CD4-positive, alpha-beta T cell (primary cell): Measurements from ENCODE around the gene ELL3. TPM values are rescaled to one million over a fixed set of nuclear protein-coding genes. Genes with fewer than 3 reads are reported as not detected.

ENCODE experiments used
- ATAC-seq: fragments of 200-7000 bp; cut with Tn5 transposase; one replicate; pipeline ENCODE4 v1.10.0; 2022; ENCODE audit warnings: mild to moderate bottlenecking; ENCODE audit not compliant: poor library complexity
- CTCF ChIA-PET: fragments of 350-600 bp; sonication (Branson Sonifier 250); formaldehyde crosslinking; loops from one replicate; lab custom pipeline; 2021; ENCODE audit warnings: antibody characterized with exemption, inconsistent platforms; lab: Charles Lee
- POLR2A ChIA-PET: fragments of 350-600 bp; sonication (Branson Sonifier 250); formaldehyde crosslinking; loops from one replicate; lab custom pipeline; 2021; ENCODE audit warnings: antibody characterized with exemption, inconsistent platforms; lab: Charles Lee
- DNase-seq, 14 experiments: peaks; one replicate each; pipeline ENCODE4 v3.0.0-alpha.2; 2013 to 2020; ENCODE audit warnings: mixed read lengths in 2 of 14
- H3K27ac ChIP-seq, 2 donors: one replicate each; pipeline versions ENCODE4 v1.5.1 to v1.7.0; 2013; ENCODE audit warnings: low read length in 2 of 2, low read depth in 1 of 2, mild to moderate bottlenecking in 1 of 2
- H3K27me3 ChIP-seq, 2 experiments: 1 replicate in 1 of 2; 2 replicates in 1 of 2; pipeline versions ENCODE4 v1.6.1 to v1.7.0; 2013; ENCODE audit warnings: low read length in 2 of 2, control low read depth in 1 of 2, mild to moderate bottlenecking in 1 of 2, moderate library complexity in 1 of 2; ENCODE audit not compliant: insufficient read depth in 2 of 2, control insufficient read depth in 1 of 2
- H3K36me3 ChIP-seq: one replicate; pipeline ENCODE4 v1.6.1; 2013; ENCODE audit warnings: low read length, control low read depth; ENCODE audit not compliant: insufficient read depth
- H3K4me1 ChIP-seq: one replicate; pipeline ENCODE4 v1.6.1; 2013; ENCODE audit warnings: low read length, control low read depth; ENCODE audit not compliant: insufficient read depth
- H3K4me3 ChIP-seq: one replicate; pipeline ENCODE4 v1.5.1; 2013; ENCODE audit warnings: mild to moderate bottlenecking, low read length, moderate library complexity
- H3K9me3 ChIP-seq, 2 experiments: 1 replicate in 1 of 2; 2 replicates in 1 of 2; pipeline versions ENCODE4 v1.6.1 to v1.7.0; 2013; ENCODE audit warnings: low read length in 2 of 2, mild to moderate bottlenecking in 2 of 2, control low read depth in 1 of 2, moderate library complexity in 1 of 2; ENCODE audit not compliant: control insufficient read depth in 1 of 2, insufficient read depth in 1 of 2
- H3K27ac Mint-ChIP-seq: one replicate; pipeline ENCODE4 v1.8.0; 2020; ENCODE audit warnings: mixed read lengths
- H3K27me3 Mint-ChIP-seq: one replicate; pipeline ENCODE4 v1.8.0; 2021; ENCODE audit warnings: mixed read lengths
- H3K36me3 Mint-ChIP-seq: one replicate; pipeline ENCODE4 v1.8.0; 2021; ENCODE audit warnings: low read depth, mixed read lengths
- H3K4me1 Mint-ChIP-seq: one replicate; pipeline ENCODE4 v1.8.0; 2021; ENCODE audit warnings: low read depth, mixed read lengths
- H3K4me3 Mint-ChIP-seq: one replicate; pipeline ENCODE4 v1.8.0; 2020; ENCODE audit warnings: mild to moderate bottlenecking, mixed read lengths
- H3K9me3 Mint-ChIP-seq: one replicate; pipeline ENCODE4 v1.8.0; 2020; ENCODE audit warnings: mixed read lengths
- intact Hi-C, 2 experiments: fragments of 100-400 bp; cut with DNase I in 1 of 2; cut with micrococcal nuclease in 1 of 2; formaldehyde crosslinking; loops; one replicate each; pipeline versions ENCODE4 v1.15.1 to v1.9.0; 2023 to 2025; cut with DNase I, micrococcal nuclease
- total RNA-seq, 174 experiments: library from RNA in 2 of 174; stranded (reverse) in 2 of 174; gene quantifications; one replicate each; pipeline ENCODE4 v1.2.3 and lab custom pipeline; 2021 to 2026
- TF ChIP-seq, protein P1 (sequence below): fragments of 200-600 bp; IDR thresholded peaks from one replicate; pipeline ENCODE4 v1.8.0; 2022; ENCODE audit warnings: antibody characterized with exemption, mild to moderate bottlenecking

ELL3 gene
- total RNA-seq, 2 experiments from 2014 or later = 1.1 to 2.3 TPM

DNA sequence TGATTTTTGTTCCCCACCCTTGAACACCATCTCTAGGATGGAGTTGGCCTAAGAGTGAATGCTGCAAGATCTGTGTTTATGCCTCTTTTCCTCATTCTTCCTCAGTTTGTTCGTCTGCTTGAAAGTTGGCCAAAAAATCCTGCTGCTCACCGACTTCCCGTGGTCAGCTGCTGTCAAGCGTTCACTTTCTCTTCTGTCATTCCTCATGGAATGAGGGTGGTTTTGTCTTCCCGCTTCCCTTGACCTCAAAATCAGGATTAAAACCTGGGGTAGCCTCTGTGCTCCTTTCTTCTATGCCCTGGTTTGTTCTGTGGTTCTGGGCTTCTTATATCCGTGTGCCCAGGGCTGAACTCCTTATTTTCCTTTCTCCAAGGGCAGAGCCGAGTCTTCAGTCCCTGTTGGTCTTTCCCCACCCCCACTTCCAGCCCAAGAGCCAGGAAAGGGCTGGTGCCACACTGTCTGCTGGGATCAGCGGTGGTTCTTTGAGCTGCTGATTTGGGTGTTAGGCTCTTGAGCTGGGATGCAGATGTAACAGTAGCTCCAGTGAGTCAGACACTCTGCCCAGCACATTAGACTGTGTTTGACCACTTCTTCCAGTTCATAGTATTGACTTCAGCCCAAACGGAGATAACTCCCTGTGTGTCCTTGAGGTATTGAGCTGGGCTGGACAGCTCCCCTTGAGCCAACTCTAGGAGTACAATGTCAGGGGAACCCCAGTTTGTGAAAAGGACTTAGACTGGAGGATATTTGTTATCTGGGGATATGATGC lies 17.7 kb upstream of the ELL3 start:
- no peak overlapping the region for H3K4me3 ChIP-seq
- H3K27me3 ChIP-seq = peaks cover 0 to 3% of the 10 kb centered on the region in 2 experiments
- ATAC-seq (no peak), DNase-seq (no peak)
- peaks cover 51% of the 10 kb centered on the region for H3K36me3 ChIP-seq
- intact Hi-C loops = loop anchor here (5.0 to 10.0 kb wide), 2 partner anchors 33 to 280 kb away; partner anchors contain the start of genes WDR76 (in 2 of the 2) and MAP1A (in 1 of the 2)
- Mint-ChIP-seq H3K9me3 (no peaks in the 10 kb centered on the region), H3K4me3 (peak overlapping the region; percentile 99), H3K36me3 (peaks cover 78% of the 10 kb centered on the region), H3K4me1 (peaks cover 78% of the 10 kb centered on the region), H3K27ac (peak overlapping the region; percentile 99), H3K27me3 (no peaks in the 10 kb centered on the region)
- TF ChIP-seq, protein P1, sequence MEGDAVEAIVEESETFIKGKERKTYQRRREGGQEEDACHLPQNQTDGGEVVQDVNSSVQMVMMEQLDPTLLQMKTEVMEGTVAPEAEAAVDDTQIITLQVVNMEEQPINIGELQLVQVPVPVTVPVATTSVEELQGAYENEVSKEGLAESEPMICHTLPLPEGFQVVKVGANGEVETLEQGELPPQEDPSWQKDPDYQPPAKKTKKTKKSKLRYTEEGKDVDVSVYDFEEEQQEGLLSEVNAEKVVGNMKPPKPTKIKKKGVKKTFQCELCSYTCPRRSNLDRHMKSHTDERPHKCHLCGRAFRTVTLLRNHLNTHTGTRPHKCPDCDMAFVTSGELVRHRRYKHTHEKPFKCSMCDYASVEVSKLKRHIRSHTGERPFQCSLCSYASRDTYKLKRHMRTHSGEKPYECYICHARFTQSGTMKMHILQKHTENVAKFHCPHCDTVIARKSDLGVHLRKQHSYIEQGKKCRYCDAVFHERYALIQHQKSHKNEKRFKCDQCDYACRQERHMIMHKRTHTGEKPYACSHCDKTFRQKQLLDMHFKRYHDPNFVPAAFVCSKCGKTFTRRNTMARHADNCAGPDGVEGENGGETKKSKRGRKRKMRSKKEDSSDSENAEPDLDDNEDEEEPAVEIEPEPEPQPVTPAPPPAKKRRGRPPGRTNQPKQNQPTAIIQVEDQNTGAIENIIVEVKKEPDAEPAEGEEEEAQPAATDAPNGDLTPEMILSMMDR = no peak
- ChIA-PET POLR2A (interaction anchor here (1.0 to 6.8 kb wide), 7 partner anchors 18 to 743 kb away, joined by 3 to 55 read pairs (median 5); partner anchors contain the start of genes EIF3J, ELL3 and MFAP1), CTCF (interaction anchor here (0.6 to 1.3 kb wide), 2 partner anchors 9 to 18 kb away, joined by 3 to 4 read pairs; partner anchors contain the start of gene ELL3)
- H3K9me3 ChIP-seq = peaks cover 0 to 4% of the 10 kb centered on the region in 2 experiments
- peaks cover 45% of the 10 kb centered on the region for H3K4me1 ChIP-seq
- peak overlapping the region; percentile 5 to 18 for H3K27ac ChIP-seq

DNA sequence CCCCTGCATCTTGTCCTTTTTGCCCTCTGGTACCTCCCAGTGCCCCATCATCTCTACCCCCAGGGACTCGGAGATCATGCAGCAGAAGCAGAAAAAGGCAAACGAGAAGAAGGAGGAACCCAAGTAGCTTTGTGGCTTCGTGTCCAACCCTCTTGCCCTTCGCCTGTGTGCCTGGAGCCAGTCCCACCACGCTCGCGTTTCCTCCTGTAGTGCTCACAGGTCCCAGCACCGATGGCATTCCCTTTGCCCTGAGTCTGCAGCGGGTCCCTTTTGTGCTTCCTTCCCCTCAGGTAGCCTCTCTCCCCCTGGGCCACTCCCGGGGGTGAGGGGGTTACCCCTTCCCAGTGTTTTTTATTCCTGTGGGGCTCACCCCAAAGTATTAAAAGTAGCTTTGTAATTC lies 16.9 kb upstream of the ELL3 start:
- Histone ChIP-seq H3K36me3 (peaks cover 43% of the 10 kb centered on the region), H3K4me3 (peak overlapping the region; percentile 100), H3K27ac (peak overlapping the region; percentile 98 to 99), H3K4me1 (peaks cover 38% of the 10 kb centered on the region), H3K27me3 (peaks cover 0 to 3% of the 10 kb centered on the region in 2 experiments), H3K9me3 (peaks cover 0 to 4% of the 10 kb centered on the region in 2 experiments)
- ChIA-PET CTCF (interaction anchor here (0.6 to 1.3 kb wide), 2 partner anchors 8 to 17 kb away, joined by 3 to 4 read pairs; partner anchors contain the start of gene ELL3), POLR2A (interaction anchor here (1.4 to 4.4 kb wide), 3 partner anchors 17 to 44 kb away, joined by 5 to 55 read pairs (median 18); partner anchors contain the start of genes ELL3 and MFAP1)
- TF ChIP-seq, protein P1 = no peak
- Mint-ChIP-seq H3K27ac (peak overlapping the region; percentile 99), H3K27me3 (no peaks in the 10 kb centered on the region), H3K9me3 (no peaks in the 10 kb centered on the region), H3K36me3 (peaks cover 70% of the 10 kb centered on the region), H3K4me1 (peaks cover 70% of the 10 kb centered on the region), H3K4me3 (peak overlapping the region; percentile 99)
- ATAC-seq = no peak
- DNase-seq = no peak
- intact Hi-C loops = loop anchor here (5.0 to 10.0 kb wide), 2 partner anchors 34 to 279 kb away; partner anchors contain the start of genes WDR76 (in 2 of the 2) and MAP1A (in 1 of the 2)

DNA sequence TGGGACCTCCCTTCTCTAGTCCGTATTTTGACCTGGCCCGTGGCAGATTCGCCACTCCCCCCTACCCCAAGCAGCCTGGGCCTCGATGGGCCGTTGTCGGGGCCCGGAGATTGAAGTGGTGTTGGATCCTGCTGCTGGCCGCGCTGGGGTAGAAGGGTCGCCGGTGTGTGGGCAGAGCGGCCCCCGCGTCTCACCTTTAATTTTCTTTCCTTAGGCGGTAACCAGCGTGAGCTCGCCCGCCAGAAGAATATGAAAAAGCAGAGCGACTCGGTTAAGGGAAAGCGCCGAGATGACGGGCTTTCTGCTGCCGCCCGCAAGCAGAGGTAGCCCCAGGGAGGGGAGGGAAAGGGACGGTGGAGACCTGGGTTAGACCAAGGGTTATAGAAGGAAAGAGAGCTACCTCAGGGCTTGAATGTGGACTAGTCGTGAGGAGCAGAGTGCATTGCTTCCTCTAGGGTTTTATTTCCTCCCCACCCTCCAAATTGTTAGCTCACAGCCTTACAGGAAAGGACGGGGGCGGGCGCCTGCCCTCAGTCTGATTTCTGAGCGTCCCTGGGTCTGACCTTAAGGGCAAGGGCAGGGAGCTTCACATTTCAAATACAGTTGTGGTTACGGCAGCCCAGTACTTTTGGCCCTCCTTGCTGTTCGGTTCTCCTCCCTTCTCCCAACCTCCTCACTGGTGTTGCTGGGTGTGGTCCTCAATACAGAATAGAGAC lies 16.2 kb upstream of the ELL3 start:
- H3K27me3 Mint-ChIP-seq = no peaks in the 10 kb centered on the region
- H3K4me1 Mint-ChIP-seq = peaks cover 63% of the 10 kb centered on the region
- POLR2A ChIA-PET = interaction anchor here (1.0 to 4.4 kb wide), 6 partner anchors 7 to 43 kb away, joined by 3 to 55 read pairs (median 14); partner anchors contain the start of genes ELL3, HYPK, MFAP1 and SERINC4
- H3K36me3 ChIP-seq = peaks cover 38% of the 10 kb centered on the region
- peaks cover 63% of the 10 kb centered on the region for H3K36me3 Mint-ChIP-seq
- no peak for ATAC-seq
- H3K9me3 ChIP-seq = peaks cover 0 to 4% of the 10 kb centered on the region in 2 experiments
- H3K9me3 Mint-ChIP-seq = no peaks in the 10 kb centered on the region
- intact Hi-C loops = loop anchor here (1.0 to 10.0 kb wide), 4 partner anchors 7 to 278 kb away; partner anchors contain the start of genes WDR76 (in 2 of the 2), HYPK (in 1 of the 2), MAP1A (in 1 of the 2) and SERINC4 (in 1 of the 2)
- TF ChIP-seq, protein P1 = no peak
- H3K4me1 ChIP-seq = peaks cover 38% of the 10 kb centered on the region
- H3K4me3 Mint-ChIP-seq = peak overlapping the region; percentile 99
- peak overlapping the region; percentile 100 for H3K4me3 ChIP-seq
- peaks cover 0 to 3% of the 10 kb centered on the region in 2 experiments for H3K27me3 ChIP-seq
- CTCF ChIA-PET = interaction anchor here (1.3 to 4.8 kb wide), 4 partner anchors 12 to 17 kb away, joined by 3 to 29 read pairs (median 4); partner anchors contain the start of gene ELL3
- H3K27ac ChIP-seq = peak overlapping the region; percentile 98 to 99
- peak overlapping the region; percentile 99 for H3K27ac Mint-ChIP-seq
- peak in 6 of 14 experiments; percentile 7 to 68 (median 32) for DNase-seq
